Measurements from ENCODE around the gene OBI1.

DNA sequence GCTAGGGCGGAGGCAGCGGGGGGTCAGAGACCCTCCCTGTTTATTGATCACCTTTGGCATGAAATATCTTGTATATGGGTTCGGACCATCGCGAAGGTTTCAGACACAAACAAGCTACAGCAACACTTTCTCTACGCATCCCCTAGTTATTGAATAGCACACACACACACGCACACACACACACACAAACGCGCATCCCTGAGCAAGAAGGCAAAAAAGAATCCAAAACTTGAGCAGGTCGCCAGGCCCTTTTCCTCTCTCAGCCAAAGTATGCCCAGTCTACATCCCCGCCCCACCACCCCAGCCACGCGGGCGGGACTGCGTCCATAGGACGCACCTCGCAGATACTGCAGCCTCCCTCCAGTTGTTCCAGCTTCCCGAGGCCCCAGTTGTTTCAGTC, 71.6 kb downstream of the OBI1 start:
- no peak for TF ChIP-seq POLR2A (IDR thresholded peaks at IDR 0.05; ENCODE audit: extremely low read depth, insufficient read length)
- no peak for TF ChIP-seq CTCF (IDR thresholded peaks at IDR 0.05; ENCODE audit: low read depth, low read length)
- no peak for TF ChIP-seq MYC (IDR thresholded peaks at IDR 0.05; ENCODE audit: low read depth, low read length)

Data from NB4 (cell line).